Stimulated activated CD8-positive, alpha-beta memory T cell treated with anti-CD3 and anti-CD28 coated beads, Interleukin-15, amount 100 ng/mL, for 1 hour (primary cell): ENCODE results near the gene USP49.

Experiments
- DNase-seq: peaks from one replicate; pipeline ENCODE4 v3.0.0-alpha.2; 2020; ENCODE audit warnings: low read depth

Gene USP49

GRCh38 chr6:41929924-41930323 is 34.7 kb upstream of the USP49 start:
- no peak for DNase-seq

GRCh38 chr6:41927253-41927652 is 32.1 kb upstream of the USP49 start:
- no peak for DNase-seq

- DNase-seq, result no peak
Observed at GRCh38 chr6:41922154-41922553, 27.0 kb upstream of the USP49 start.

- DNase-seq, result no peak
Observed at GRCh38 chr6:41921712-41921998, 26.5 kb upstream of the USP49 start.

GRCh38 chr6:41920921-41921711 is 25.9 kb upstream of the USP49 start, which contains the start of the genes BYSL and MED20:
BYSL (plus strand) TSS chr6:41921499; CDS start chr6:41921563, 64 bp downstream.
MED20 (minus strand) TSS chr6:41921139; CDS start chr6:41921018, 121 bp downstream.
- peak; percentile 91 for DNase-seq

GRCh38 chr6:41917528-41917927 is 22.4 kb upstream of the USP49 start:
- no peak for DNase-seq

GRCh38 chr6:41914869-41915530 is 19.8 kb upstream of the USP49 start:
- no peak for DNase-seq

- DNase-seq, result no peak
Observed at GRCh38 chr6:41914343-41914742, 19.2 kb upstream of the USP49 start.

GRCh38 chr6:41909727-41910126 is 14.6 kb upstream of the USP49 start:
- DNase-seq, result no peak

- DNase-seq, result peak; percentile 22
Observed at GRCh38 chr6:41901882-41902519, 6.8 kb upstream of the USP49 start.

GRCh38 chr6:41900861-41901260 is 5.7 kb upstream of the USP49 start:
- no peak for DNase-seq

- DNase-seq, result no peak
Observed at GRCh38 chr6:41896281-41896680, 1.1 kb upstream of the USP49 start.

GRCh38 chr6:41894366-41895299 is 542 bp downstream of the USP49 start:
- peak; percentile 8 for DNase-seq

GRCh38 chr6:41892921-41893564 is 2.1 kb downstream of the USP49 start:
- DNase-seq, result no peak

- no peak for DNase-seq
Observed at GRCh38 chr6:41887331-41887751, 7.8 kb downstream of the USP49 start.

- no peak for DNase-seq
Observed at GRCh38 chr6:41885930-41886329, 9.2 kb downstream of the USP49 start.

GRCh38 chr6:41884957-41885356 is 10.2 kb downstream of the USP49 start:
- no peak for DNase-seq

- DNase-seq, result no peak
Observed at GRCh38 chr6:41881506-41881905, 13.7 kb downstream of the USP49 start.

- DNase-seq, result no peak
Observed at GRCh38 chr6:41878961-41879405, 16.2 kb downstream of the USP49 start.

- DNase-seq, result no peak
Observed at GRCh38 chr6:41878246-41878645, 16.9 kb downstream of the USP49 start.

GRCh38 chr6:41877051-41877680 is 18.0 kb downstream of the USP49 start:
- DNase-seq, result no peak
